ENCODE data around the gene RUSC2. TPM values are rescaled to one million over a fixed set of nuclear protein-coding genes. Genes with fewer than 3 reads are reported as not detected.

RUSC2 gene
- total RNA-seq, 6 donors from 2014 or later, result 16.0 to 42.7 (median 28.0) TPM

- Histone ChIP-seq H3K4me3 (no peak overlapping the region), H3K27ac (no peak overlapping the region), H3K36me3 (no peaks in the 10 kb centered on the region), H3K27me3 (no peaks in the 10 kb centered on the region), H3K4me1 (peaks cover 7 to 30% (median 15%) of the 10 kb centered on the region in 4 donors), H3K9me3 (no peaks in the 10 kb centered on the region)
- 95 to 97% methylated on average over 2 of the region's 2 CpGs for WGBS, 2 donors
- no peak for ATAC-seq (ENCODE audit: low FRiP score in 2 of 2)
- TF ChIP-seq CTCF (IDR thresholded peaks at IDR 0.05) (no peak), POLR2A (IDR thresholded peaks at IDR 0.05) (no peak), EP300 (IDR thresholded peaks at IDR 0.05) (no peak), POLR2AphosphoS5 (IDR thresholded peaks at IDR 0.05) (no peak)
- no peak for DNase-seq
Measured at GRCh38 chr9:35487081-35487480, 2.8 kb upstream of the RUSC2 start.

GRCh38 chr9:35488021-35488420, 1.9 kb upstream of the RUSC2 start:
- no peak for TF ChIP-seq EP300 (IDR thresholded peaks at IDR 0.05)
- TF ChIP-seq POLR2A (IDR thresholded peaks at IDR 0.05), result no peak
- no peak for TF ChIP-seq POLR2AphosphoS5 (IDR thresholded peaks at IDR 0.05)
- no peak for TF ChIP-seq CTCF (IDR thresholded peaks at IDR 0.05)
- WGBS, 2 donors, result 65 to 87% methylated on average over 10 of the region's 10 CpGs
- ATAC-seq (ENCODE audit: low FRiP score in 2 of 2), result no peak
- Histone ChIP-seq H3K36me3 (no peaks in the 10 kb centered on the region), H3K9me3 (no peaks in the 10 kb centered on the region), H3K4me3 (no peak overlapping the region), H3K4me1 (peaks cover 11 to 36% (median 18%) of the 10 kb centered on the region in 4 donors), H3K27me3 (no peaks in the 10 kb centered on the region), H3K27ac (no peak overlapping the region)
- no peak for DNase-seq

GRCh38 chr9:35488566-35489312, 1.2 kb upstream of the RUSC2 start:
- no peak for TF ChIP-seq POLR2A (IDR thresholded peaks at IDR 0.05)
- TF ChIP-seq POLR2AphosphoS5 (IDR thresholded peaks at IDR 0.05), result no peak
- no peak for TF ChIP-seq CTCF (IDR thresholded peaks at IDR 0.05)
- no peak for TF ChIP-seq EP300 (IDR thresholded peaks at IDR 0.05)
- Histone ChIP-seq H3K27ac (peak overlapping the region; percentile 90 to 95 (median 93)), H3K27me3 (no peaks in the 10 kb centered on the region), H3K4me1 (peaks cover 11 to 36% (median 18%) of the 10 kb centered on the region in 4 donors), H3K36me3 (no peaks in the 10 kb centered on the region), H3K4me3 (peak overlapping the region in 3 of 4 donors; percentile 69 to 90 (median 86)), H3K9me3 (no peaks in the 10 kb centered on the region)
- WGBS, 2 donors, result 83 to 90% methylated on average over 10 of the region's 10 CpGs
- ATAC-seq (ENCODE audit: low FRiP score in 2 of 2), result no peak
- no peak for DNase-seq

GRCh38 chr9:35490155-35490909, 421 bp downstream of the RUSC2 start:
- Histone ChIP-seq H3K27ac (peak overlapping the region; percentile 90 to 95 (median 93)), H3K27me3 (no peaks in the 10 kb centered on the region), H3K9me3 (no peaks in the 10 kb centered on the region), H3K36me3 (no peaks in the 10 kb centered on the region), H3K4me3 (peak overlapping the region; percentile 49 to 90 (median 78)), H3K4me1 (peaks cover 11 to 36% (median 18%) of the 10 kb centered on the region in 4 donors)
- DNase-seq (peak; percentile 32 to 84), ATAC-seq (ENCODE audit: low FRiP score in 2 of 2) (peak; percentile 3 to 46)
- 9 to 18% methylated on average over 32 of the region's 44 CpGs for WGBS, 2 donors
- TF ChIP-seq POLR2A (IDR thresholded peaks at IDR 0.05), result no peak
- TF ChIP-seq CTCF (IDR thresholded peaks at IDR 0.05), result no peak
- no peak for TF ChIP-seq EP300 (IDR thresholded peaks at IDR 0.05)
- no peak for TF ChIP-seq POLR2AphosphoS5 (IDR thresholded peaks at IDR 0.05)

Measured in upper lobe of left lung (tissue), 6 donors.